CD4-positive, alpha-beta T cell treated with Interleukin-12 subunit alpha and Interleukin-12 subunit beta, for 1 hour (primary cell): ENCODE data around the gene NEU1.
"Not testable (repeated sequence)": the region's sequence is repeated elsewhere in the genome, so short reads cannot be mapped to it uniquely, and the experiment has no call there.

Experiments used
- DNase-seq: peaks from one replicate; pipeline ENCODE4 v3.0.0-alpha.2; 2020

Gene NEU1

DNA sequence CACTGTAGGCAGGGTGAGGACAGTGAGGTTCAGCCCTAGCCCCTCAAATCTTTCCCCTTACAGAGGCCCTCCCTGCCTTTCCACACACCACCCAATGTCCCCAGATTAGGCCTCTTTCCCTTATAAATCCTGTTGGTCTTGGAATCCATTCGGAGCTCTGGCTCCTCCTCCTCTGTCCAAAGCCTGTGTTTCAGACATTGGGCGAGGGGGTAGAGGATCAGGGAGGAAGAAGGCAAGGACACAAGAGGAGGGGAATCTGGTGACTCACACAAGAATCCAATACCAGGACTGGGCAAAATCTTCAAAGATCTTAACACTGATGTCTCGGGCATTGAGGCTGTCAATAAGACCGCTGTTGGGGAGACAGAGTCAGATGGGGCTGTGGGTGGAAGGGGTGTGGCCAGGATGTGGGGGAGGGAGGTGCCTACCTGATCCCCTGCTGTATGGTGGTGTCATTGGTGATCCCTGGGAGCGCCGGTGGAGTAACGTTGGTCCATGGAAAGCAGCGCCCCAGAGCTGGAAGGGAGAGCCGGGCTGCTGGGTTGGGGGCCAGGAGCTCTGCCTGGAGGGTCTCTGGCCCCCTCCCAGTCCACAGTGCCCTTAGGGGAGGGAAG lies 8.5 kb upstream of the NEU1 start:
- DNase-seq = no peak

DNA sequence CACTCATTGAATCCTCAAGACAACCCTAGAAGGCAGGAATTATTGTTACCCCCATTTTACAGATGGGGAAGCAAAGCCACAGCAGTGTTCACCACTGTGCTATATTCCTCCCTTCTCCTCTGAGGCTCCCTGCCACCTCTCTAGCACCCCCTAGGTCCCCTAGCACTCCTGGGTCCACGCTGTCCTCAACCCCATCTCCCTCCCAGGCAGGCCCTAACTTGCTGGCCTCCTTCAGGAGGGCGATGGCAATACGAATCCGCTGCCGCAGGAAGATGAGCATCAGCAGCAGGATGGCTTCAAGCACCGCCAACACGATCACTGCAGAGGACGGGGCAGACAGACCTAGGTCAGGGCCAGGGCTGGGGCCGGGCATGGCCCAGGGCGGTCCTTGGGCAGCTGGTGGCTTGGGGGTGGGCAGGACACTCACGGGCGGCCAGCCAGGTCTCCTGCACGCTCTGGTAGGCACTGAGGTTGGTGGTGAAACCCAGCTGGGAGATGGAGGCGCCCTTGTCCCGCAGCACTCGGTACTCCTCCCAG lies 7.8 kb upstream of the NEU1 start:
- DNase-seq = no peak

DNA sequence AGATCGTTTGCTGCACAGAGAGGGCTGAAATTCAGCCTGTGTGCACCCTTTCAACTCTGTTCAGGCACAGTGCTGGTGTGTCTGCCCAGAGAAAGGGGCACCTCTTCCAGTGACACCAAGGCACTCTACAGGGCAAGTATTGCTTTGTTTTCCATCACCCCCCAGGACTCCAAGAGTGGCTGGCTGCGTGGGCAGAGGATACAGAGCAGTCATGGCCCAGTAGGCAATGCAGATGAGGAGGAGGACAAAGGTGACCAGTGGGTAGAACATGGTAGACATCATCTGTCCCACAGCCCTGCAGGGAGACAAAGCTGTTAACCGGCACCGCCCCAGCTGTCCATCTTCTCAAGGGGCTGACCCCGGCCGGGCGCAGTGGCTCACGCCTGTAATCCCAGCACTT lies 6.7 kb upstream of the NEU1 start:
- DNase-seq = no peak

DNA sequence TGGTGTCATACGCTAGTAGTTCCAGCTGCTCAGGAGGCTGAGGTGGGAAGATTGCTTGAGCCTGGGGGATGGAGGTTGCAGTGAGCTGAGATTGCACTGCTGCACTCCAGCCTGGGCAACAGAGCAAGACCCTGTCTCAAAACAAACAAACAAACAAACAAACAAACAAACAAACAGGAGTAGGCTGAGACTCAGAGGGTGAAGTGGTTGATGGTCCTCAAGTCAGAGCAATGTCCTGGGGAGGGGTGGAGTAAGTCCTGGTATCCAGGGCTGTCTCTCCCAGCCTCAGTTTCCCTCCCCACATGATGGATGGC lies 6.0 kb upstream of the NEU1 start:
- DNase-seq = not testable (repeated sequence)

DNA sequence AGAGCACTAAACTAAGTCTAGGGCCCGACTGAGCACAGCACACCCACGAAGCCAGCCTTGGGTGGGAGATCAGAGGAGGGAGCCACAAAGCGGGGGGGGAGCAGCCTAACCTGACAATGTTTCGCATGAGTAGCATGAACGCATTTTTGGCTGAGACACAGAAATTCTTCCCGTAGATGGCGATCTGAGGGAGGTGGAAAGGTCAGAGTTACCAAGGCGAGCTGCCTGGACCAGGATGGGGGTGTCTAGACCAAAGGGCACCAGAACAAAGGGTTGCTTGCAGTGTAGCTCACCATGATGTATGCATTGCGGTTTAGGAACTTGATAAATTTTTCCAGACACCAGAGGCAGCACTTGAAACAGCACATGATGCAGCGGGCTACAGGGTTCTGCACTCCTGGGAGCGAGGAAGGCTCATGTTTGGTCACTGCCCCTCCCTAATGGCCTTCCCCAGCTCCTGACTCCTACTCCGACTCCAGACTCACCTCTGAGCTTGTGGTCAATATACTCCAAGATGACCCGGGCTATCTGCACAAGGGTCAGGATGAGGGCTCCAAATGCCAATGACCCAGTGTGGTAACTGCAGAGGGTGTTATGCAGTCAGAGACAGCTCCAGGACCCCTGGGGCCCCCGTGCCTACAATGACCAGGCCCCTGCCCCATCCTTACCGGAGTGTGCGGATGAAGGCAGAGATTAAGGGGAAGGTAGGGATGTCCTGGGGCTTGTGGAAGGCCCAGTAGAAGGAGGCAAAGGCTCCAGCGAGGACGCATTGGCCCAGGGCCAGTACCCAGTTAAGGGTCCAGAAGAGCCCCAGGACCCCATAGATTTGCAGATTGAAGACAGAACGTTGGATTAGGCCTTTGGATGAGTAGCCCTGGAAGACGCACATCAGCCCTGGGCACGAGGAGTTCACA lies 2.8 kb upstream of the NEU1 start:
- DNase-seq = no peak

DNA sequence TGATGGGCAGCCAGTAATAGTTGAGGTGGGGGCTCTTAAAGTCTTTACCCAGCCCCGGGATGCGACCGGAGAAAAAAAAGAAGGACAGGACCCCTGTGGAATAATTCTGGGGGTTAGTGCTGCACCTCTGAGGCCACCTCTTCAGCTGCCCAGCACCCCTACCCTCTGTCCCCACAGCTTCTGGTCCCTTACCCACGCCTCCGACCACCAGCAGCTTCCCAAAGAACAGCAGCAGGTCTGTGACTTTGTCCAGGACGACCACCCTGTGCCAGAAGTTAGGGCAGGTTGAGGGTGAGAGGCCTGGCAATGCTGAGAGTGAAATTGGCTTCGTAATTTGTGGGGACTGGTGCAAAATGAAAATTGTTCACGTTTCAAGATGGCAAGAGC lies 2.2 kb upstream of the NEU1 start:
- no peak for DNase-seq

DNA sequence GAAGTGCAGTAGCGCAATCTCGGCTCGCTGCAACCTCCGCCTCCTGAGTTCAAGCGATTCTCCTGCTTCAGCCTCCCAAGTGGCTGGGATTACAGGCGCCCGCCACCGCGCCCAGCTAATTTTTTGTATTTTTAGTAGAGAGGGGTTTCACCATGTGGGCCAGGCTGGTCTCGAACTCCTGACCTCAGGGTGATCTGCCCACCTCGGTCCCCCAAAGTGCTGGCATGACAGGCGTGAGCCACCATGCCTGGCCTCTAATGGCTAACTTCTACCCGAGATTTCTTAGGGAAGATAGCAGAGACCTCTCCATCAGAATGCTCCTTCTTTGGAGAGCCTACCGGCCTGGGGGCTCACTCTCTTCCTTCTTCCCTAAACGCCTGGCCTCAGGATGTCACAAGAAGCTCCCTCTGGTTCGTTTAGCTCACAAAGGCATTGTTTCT lies 1.5 kb upstream of the NEU1 start:
- not testable (repeated sequence) for DNase-seq

DNA sequence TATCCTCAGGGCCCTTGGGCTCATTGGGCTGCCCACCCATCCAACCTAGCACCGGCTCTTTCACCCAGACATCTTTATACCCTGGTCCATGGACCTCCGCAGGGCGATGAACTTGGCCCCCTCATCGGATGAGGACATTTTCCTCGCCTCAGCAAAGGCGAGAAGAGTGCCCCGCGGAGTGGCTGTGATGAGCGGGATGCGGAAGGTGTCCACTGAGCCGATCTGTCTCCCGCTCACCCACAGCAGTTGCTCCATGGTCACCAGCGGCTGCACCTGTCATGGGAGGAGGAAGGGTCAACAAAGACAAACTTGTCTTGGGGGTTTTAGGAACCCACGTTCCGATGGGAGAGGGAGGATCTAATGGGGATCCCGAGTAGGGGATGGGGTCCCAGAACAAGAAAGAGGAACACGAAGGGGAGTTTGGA lies 690 bp downstream of the NEU1 start:
- DNase-seq = no peak

DNA sequence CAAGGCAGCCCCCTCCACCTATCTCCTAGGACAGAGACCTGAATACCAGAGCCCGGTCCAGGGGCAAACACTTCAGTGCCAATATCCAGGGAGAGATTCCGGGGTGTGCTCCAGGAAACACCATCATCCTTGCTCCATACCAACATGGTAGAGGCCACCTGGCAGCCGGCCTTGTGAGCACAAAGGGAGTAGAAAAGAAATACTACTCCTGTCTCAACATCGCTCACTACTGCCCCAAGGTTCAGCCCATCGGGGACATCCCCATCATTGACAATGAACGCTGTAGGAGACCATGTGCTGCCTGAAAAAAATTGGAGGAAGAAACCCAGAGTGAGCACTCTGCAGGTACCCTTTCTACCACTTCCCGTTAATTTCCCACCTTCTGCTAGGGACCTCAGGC lies 1.5 kb downstream of the NEU1 start:
- DNase-seq = no peak

DNA sequence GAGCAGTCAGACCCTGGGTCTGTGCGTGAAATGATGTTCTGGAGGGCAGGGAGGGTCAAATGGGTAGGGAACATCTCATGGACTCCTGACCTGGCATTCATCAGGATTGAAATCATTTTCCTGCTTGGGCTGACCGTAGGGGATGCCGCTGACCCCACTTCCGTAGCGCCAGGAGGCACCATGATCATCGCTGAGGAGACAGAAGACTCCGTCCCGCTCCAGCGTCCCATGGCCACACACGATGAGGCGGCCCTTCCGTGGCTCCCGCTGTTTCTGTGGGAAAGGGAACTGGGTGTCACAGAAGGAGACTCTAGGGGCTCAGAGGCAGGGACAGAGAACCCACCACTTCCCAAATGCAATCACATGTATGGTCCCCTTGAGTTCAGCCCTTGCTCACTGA lies 2.3 kb downstream of the NEU1 start:
- no peak for DNase-seq

DNA sequence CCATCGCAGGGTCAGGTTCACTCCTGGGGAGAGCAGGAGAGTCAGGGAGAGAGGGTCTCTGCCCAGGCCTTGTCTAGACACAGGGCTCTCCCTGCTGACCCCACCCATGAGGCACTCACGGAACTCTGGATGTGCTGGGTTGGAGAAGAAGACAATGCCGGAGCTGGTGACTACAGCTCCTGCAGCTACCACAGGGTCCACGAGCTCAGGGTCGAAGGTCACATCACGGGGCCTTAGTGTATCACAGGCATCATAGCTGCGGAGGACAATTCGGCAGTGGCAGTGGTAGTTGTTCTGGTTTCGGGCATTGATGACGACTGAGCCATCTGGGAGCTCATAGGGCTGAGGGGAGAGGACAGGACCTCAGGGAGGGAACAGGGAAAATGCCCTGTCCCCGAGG lies 2.7 kb downstream of the NEU1 start:
- no peak for DNase-seq

DNA sequence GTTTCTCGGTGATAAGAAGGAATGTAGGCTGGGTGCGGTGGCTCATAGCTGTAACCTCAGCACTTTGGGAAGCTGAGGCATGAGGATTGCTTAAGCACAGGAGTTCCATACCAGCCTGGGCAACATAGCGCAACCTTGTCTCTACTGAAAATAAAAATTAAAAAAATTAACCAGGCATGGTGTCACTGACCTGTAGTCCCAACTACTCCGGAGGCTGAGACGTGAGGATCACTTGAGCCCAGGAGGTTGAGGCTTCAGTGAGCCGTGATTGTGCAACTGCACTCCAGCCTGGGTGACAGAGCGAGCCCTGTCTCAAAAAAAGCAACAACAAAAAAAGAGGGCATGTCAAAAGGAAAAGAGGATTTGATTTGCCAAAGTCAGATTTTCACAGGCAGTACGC lies 3.9 kb downstream of the NEU1 start:
- DNase-seq = no peak

DNA sequence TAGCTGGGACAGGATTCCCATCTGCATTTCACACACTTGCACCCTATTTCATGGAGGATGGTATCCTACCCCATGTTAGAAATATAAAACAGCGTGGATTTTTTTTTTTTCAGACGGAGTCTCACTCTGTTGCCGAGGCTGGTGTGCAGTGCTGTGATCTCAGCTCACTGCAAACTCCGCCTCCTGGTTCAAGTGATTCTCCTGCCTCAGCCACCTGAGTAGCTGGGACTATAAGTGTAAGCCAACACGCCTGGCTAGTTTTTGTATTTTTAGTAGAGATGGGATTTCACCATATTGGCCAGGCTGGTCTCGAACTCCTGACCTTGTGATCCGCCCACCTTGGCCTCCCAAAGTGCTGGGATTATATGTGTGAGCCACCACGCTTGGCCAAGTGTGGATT lies 4.8 kb downstream of the NEU1 start:
- DNase-seq = not testable (repeated sequence)

DNA sequence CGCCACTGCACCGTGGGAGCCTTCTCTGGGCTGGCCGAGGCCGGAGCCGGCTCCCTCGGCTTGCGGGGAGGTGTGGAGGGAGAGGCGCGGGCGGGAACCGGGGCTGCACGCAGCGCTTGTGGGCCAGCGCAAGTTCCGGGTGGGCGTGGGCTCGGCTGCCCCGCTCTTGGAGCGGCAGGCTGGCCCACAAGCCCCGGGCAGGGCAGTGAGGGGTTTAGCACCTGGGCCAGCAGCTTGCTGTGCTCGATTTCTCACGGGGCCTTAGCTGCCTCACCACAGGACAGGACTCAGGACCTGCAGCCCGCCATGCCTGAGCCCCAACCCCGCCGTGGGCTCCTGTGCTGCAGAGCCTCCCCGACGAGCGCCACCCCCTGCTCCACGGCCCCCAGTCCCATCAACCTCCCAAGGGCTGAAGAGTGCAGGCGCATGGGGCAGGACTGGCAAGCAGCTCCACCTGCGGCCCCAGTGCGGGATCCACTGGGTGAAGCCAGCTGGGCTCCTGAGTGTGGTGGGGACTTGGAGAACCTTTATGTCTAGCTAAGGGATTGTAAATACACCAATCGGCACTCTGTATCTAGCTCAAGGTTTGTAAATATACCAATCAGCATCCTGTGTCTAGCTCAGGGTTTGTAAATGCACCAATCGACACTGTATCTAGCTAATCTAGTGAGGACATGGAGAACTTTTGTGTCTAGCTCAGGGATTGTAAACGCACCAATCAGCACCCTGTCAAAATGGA lies 10.5 kb downstream of the NEU1 start:
- not testable (repeated sequence) for DNase-seq

DNA sequence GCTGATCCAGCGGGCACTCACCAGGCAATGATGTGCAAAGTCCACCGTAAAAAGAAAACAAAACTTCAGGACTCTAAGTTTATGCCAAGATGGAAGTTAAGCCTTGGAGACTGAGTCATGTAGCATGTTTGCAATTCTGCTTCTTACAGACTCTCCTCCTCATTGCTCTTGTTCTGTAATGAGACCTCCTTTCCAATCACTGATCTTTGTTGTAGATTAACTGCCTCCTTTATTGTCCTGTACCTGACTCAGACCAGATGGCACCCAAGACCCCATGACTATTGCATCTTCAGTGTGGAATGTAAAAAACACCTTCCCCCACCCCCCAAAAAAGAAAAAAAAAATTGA lies 11.2 kb downstream of the NEU1 start:
- no peak for DNase-seq

DNA sequence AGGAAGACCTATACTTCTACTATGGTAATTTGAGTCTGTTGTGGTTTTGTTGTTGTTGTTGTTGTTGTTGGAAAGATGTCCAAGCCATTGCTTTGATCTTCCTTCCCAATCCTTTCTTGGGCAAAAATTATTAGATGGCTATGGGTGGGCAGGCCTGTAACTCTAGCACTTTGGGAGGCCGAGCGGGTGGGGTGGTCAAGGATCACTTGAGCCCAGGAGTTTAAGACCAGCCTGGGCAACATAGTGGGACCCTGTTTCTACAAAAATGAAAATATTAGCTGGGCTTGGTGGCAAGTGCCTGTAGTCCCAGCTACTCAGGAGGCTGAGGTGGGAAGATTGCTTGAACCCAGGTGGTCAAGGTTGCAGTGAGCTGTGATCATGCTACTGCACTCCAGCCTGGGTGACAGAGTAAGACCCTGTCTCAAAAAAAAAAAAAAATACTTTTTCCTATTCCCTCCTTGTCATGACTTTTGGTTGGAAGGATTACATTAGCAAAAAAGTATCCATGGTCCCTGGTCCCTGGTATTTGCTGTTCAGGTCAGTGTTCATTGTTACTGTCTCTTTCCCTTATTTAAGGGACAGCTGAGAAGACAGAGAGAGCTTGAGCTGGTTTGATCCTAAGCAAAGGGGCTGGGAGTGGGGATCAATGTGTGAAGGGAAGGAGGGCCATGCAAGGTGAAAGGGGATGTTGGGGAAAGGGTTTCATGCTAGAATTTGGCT lies 11.7 kb downstream of the NEU1 start:
- DNase-seq = no peak

DNA sequence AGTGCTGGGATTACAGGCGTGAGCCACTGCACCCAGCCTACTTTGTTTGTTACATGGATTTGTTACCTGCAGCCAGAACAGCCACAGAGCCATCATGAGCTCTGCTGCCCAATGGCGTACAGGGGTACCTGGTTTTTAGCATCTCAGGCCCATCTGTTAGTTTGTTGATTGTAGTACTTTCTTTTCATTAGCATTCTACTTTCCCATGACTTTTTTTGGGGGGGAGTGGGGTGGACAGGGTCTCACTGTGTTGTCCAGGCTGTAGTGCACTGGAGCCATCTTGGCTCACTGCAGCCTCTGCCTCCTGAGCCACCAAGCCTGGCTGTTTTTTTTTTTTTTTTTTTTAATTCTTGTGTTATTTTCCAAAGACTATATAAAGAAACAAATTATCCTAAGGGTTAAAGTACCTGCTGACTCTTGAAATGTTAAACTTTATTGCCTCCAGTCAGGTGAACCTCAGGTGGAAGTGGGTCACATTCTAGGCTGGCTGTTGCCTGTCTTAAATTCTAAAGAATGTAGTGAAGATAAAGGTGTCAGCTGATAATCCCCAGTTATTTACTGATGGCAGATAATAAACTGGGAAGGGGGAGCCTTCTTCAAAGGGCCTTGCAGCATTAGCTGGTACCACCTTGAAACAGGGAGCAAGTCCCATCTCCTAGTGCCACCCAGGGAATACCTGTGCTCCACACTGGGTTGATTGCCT lies 15.2 kb downstream of the NEU1 start:
- DNase-seq = no peak

DNA sequence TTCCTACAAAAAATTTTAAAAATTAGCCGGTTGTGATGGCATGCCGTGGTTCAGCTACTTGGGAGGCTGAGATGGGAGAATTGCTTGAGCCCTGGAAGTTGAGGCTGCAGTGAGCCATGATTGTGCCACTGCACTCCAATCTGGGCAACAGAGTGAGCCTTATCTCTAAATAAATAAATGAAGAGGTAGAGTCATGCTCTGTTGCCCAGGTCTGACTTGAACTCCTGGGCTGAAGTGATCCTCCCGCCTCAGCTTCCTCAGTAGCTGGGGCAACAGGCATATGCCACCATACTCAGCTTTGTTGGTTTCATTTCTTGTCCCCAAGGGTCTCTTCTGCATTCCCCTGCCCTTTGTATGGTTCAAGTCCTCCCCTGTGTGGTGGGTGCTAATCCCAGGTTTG lies 18.1 kb downstream of the NEU1 start:
- DNase-seq = no peak

DNA sequence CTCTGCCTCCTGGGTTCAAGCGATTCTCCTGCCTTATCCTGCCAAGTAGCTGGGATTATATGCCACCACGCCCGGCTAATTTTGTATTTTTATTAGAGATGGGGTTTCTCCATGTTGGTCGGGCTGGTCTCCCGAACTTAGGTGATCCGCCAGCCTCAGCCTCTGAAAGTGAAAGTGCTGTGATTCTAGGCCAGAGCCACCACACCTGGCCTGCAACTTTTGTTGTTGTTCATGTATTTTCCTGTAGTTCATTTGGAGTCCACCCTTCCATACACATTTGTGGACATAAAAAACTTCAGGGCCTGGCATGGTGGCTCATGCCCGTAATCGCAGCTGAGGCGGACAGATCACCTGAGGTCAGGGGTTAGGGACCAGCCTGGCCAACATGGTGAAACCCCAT lies 20.6 kb downstream of the NEU1 start:
- no peak for DNase-seq

DNA sequence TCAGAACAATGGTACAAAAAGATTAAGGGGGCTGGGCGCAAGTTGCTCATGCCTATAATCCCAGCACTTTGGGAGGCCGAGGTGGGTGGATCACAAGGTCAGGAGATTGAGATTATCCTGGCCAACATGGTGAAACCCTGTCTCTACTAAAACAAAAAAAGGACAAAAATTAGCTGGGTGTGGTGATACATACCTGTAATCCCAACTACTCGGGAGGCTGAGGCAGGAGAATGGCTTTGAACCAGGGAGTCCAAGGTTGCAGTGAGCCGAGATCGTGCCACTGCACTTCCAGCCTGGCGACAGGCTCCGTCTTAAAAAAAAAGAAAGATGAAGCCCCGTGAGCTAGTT lies 22.9 kb downstream of the NEU1 start:
- DNase-seq = not testable (repeated sequence)

DNA sequence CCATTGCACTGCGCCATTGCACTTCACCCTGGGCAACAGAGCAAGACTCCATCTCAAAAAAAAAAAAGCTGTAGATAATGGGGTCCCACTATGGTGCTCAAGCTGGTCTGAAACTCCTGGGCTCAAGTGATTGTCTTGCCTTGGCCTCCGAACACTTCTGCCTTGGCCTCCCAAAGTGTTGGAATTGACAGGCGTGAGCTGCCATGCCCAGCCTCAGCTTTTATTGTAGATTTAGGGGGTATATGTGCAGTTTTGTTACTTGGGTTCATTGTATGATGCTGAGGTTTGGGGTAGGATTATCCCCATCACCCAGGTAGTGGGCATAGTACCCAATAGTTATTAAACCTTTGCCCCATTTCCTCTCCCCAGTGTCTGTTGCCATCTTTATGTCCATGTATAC lies 23.7 kb downstream of the NEU1 start:
- no peak for DNase-seq

DNA sequence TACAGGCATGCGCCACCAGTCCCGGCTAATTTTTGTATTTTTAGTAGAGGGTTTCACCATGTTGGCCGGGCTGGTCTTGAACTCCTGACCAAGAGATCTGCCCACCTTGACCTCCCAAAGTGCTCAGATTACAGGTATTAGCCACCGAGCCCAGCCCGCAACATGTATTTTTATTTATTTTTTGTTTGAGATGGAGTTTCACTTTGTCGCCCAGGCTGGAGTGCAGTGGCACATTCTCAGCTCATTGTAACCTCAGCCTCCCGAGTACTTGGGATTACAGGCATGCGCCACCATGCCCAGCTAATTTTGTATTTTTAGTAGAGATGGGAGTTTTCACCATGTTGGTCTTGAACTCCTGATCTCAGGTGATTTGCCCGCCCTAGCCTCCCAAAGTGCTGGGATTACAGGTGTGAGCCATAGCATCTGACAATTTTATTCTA lies 24.5 kb downstream of the NEU1 start:
- not testable (repeated sequence) for DNase-seq
